Stimulated activated CD4-positive, alpha-beta T cell treated with anti-CD3 and anti-CD28 coated beads, Interleukin-12 subunit alpha, Interleukin-12 subunit beta, amount 100 ng/mL, for 24 hours (primary cell): ENCODE measurements around the gene RPAP3.

Experiments used
- DNase-seq, 2 experiments: peaks; one replicate each; pipeline ENCODE4 v3.0.0-alpha.2; 2020; ENCODE audit warnings: low read depth in 2 of 2

RPAP3 gene, protein sequence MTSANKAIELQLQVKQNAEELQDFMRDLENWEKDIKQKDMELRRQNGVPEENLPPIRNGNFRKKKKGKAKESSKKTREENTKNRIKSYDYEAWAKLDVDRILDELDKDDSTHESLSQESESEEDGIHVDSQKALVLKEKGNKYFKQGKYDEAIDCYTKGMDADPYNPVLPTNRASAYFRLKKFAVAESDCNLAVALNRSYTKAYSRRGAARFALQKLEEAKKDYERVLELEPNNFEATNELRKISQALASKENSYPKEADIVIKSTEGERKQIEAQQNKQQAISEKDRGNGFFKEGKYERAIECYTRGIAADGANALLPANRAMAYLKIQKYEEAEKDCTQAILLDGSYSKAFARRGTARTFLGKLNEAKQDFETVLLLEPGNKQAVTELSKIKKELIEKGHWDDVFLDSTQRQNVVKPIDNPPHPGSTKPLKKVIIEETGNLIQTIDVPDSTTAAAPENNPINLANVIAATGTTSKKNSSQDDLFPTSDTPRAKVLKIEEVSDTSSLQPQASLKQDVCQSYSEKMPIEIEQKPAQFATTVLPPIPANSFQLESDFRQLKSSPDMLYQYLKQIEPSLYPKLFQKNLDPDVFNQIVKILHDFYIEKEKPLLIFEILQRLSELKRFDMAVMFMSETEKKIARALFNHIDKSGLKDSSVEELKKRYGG

GRCh38 chr12:47705566-47706425, at the start of gene RPAP3:
RPAP3 (minus strand) TSS chr12:47706030; CDS start chr12:47702840, 3,190 bp downstream.
- peak; percentile 95 to 98 for DNase-seq

GRCh38 chr12:47754881-47755280, 49.1 kb upstream of the RPAP3 start:
- no peak for DNase-seq

- no peak for DNase-seq
Observed at GRCh38 chr12:47754126-47754525, 48.3 kb upstream of the RPAP3 start.

- DNase-seq = no peak
Observed at GRCh38 chr12:47753021-47754001, 47.5 kb upstream of the RPAP3 start.

DNA sequence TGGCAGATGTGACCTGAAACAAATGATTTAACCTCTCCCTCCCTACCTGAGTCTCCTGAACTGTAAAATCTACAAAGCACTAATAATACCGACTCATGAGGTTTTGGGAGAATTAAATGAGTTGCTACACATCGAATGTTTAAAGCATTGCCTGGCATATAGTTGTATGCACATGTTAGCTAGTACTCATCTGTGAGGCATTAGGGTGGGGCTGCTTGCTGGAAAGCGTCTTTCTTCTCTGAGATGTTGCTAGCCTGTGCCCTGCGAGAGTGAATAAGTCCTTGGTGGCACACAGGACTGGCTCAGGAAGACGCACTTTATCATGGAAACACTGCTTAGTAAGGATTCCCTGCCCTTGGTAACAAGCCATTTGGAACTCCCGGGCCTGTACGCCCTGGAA, 46.7 kb upstream of the RPAP3 start:
- no peak for DNase-seq

GRCh38 chr12:47752121-47752520, 46.3 kb upstream of the RPAP3 start:
- DNase-seq = no peak

GRCh38 chr12:47751561-47751960, 45.7 kb upstream of the RPAP3 start:
- DNase-seq = no peak

- DNase-seq = no peak
Observed at GRCh38 chr12:47750916-47751470, 45.2 kb upstream of the RPAP3 start.

- no peak for DNase-seq
Observed at GRCh38 chr12:47750229-47750798, 44.5 kb upstream of the RPAP3 start.

DNA sequence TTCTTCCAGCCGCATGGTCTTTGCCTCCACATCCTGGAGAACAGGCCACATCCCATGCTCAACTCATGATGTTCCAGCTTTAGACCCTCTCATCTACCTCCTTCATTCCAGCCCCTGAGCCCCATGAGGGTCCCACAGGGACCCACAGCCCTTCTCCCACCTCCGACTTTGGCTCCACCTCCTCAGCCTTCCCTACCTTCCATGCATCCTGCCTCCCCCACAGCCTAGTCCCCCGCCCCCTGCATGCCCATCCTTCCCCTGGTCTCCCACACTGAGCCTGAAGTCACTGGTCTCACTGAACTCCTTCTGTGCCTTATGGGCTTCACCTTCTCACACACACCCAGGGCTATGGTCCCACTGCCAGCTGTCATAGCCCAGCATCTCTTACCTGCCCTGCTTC, 43.1 kb upstream of the RPAP3 start:
- no peak for DNase-seq

- no peak for DNase-seq
Observed at GRCh38 chr12:47748507-47748828, 42.6 kb upstream of the RPAP3 start.

GRCh38 chr12:47747596-47748506, 42.0 kb upstream of the RPAP3 start:
- DNase-seq = no peak

DNA sequence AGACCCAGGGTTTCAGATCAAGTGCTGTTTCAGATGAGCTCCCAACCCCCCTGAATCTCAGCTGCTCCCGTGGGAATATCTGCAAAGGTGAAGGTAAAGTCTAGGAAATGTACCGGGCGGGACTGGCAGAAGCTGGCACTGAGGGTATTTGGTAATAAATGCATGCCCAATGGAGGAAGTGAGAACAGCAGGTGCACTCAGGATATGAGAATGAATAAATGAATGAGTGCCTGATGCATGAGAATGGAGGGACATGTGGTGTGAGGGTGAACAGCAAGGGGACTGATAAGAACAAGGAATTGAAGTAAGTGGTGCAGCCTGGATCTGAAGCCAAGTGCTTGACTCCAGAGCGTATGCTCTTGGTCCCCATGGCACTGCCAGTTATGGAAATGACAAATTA, 41.3 kb upstream of the RPAP3 start:
- no peak for DNase-seq

GRCh38 chr12:47746523-47746922, 40.7 kb upstream of the RPAP3 start:
- no peak for DNase-seq

DNA sequence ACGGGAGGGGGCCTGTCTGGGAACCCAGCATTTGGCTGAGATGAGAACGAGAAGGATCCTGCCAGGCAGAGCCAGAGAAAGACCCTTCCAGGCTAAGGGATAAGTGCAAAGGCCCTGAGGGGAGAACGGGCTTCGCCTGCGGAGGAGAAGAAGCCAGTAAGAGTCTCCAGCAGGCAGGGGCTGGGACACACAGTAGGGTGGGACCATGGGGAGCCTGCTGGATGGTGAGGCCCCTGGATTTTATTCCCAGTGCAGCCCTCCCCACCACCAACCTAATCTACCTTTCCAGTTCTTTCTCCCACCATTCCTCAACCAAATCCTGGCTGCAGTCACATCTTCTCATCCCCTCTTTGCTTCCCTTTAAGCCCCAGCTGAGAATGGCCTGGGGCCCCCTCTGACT, 40.2 kb upstream of the RPAP3 start:
- DNase-seq = no peak

GRCh38 chr12:47745485-47746041, 39.7 kb upstream of the RPAP3 start:
- DNase-seq = no peak

DNA sequence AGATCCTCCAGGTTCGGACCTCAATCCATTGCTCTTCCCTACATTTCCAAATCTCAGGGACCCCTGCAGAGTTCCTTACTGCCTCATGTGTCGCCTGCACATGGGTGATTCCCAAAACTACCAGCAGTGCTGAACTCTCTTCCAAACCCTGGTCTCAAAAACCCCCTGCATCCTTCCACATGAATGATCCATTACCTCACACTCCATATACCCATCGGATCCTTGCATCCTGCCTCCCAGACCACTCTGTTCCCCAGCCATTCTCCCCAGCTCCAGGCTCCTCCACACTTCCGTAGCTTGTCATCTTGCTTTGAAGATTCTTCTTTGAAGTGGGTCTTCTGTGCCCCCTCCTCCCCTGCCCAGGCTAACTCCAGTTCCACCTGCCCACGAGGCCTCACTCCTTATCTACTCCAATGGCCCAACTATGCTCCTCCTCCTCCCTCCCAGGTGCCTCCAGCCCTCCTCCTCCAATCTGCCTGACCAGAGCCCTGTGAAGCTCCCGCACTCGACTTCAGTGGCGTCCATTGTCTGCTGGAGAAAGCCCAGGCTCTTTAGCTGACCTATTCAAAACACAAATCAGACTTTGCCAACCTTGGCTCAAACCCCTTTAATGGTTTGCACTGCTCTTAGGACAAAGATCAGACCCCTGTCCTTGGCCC, 39.1 kb upstream of the RPAP3 start:
- DNase-seq = no peak

- DNase-seq = peak in 1 of 2 experiments; percentile 31
Observed at GRCh38 chr12:47744005-47744651, 38.3 kb upstream of the RPAP3 start.
